Fibroblast of mammary gland (primary cell): ENCODE results near the gene TMEM106C.

Experiments used
- DNase-seq: peaks from one replicate; pipeline ENCODE4 v3.0.0-alpha.2; 2010; ENCODE audit warnings: low read depth
- H3K4me3 ChIP-seq: 2 replicates; pipeline ENCODE4 v1.5.1; 2011; ENCODE audit warnings: low read depth, mild to moderate bottlenecking, low read length, moderate library complexity; ENCODE audit not compliant: control insufficient read depth
- CTCF ChIP-seq: conservative IDR thresholded peaks from 2 replicates; pipeline ENCODE4 v1.5.1; 2011; ENCODE audit warnings: low read depth, low read length, inconsistent platforms; ENCODE audit not compliant: control insufficient read depth, insufficient read depth

Gene TMEM106C

GRCh38 chr12:48017496-48017895 is 54.1 kb downstream of the TMEM106C start:
- TF ChIP-seq CTCF: no peak
- no peak overlapping the region for H3K4me3 ChIP-seq
- no peak for DNase-seq

DNA sequence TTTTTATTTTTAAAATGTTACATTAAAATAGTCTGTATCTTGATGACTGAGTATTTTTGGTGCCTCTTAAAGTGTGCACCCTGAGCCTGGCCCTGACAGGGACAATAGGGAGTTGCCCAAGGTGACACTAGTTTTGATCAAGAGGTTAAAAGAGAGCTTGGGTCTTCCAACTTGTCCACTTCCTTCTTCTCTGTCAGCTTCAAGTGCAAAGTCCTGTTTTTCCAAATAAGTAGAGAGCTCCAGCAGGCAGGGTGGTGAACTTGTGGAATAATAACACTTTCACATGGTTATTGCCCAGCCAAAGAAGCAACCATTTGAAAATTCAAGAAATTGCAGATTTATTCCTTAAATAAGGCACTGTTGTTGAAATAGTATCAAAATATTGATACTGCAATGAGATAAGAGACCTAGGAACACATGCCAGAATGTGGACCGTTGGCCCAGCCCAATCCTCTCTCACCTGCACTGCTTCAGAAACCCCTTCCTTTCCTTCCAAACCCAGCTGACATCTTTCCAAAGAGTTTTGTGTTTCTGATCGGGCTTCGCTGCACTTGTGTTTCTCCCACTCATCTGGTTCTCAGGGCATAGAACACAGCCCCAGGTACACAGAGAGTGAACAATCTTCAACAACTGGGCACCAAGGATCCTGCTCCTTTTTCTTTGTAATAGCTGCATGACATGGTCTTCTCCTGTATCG is 54.7 kb downstream of the TMEM106C start:
- TF ChIP-seq CTCF: no peak
- no peak overlapping the region for H3K4me3 ChIP-seq
- no peak for DNase-seq
